ENCODE measurements around the gene GRID1. TPM values are rescaled to one million over a fixed set of nuclear protein-coding genes. Genes with fewer than 3 reads are reported as not detected.

Gene GRID1
- total RNA-seq, 1 experiment from 2014 or later = not detected

- H3K36me3 Mint-ChIP-seq (ENCODE audit: insufficient read depth, unreplicated experiment) = no peaks in the 10 kb centered on the region
- no peaks in the 10 kb centered on the region for H3K4me1 Mint-ChIP-seq (ENCODE audit: low read depth, unreplicated experiment)
- no peak overlapping the region for H3K27ac Mint-ChIP-seq (ENCODE audit: unreplicated experiment)
- CTCF ChIA-PET = no interaction called here
- no TSS peak for BruUV-seq (replicated peaks)
- intact Hi-C loops (cut with micrococcal nuclease; ENCODE audit: unreplicated experiment) = no loop called here
- H3K9me3 Mint-ChIP-seq (ENCODE audit: low read depth, unreplicated experiment) = no peaks in the 10 kb centered on the region
- no peak for DNase-seq
- no peak overlapping the region for H3K4me3 Mint-ChIP-seq (ENCODE audit: low read depth, unreplicated experiment)
- TF ChIP-seq CTCF (IDR thresholded peaks at IDR 0.05; ENCODE audit: unreplicated experiment) = no peak
- peaks cover 31% of the 10 kb centered on the region for H3K27me3 Mint-ChIP-seq (ENCODE audit: unreplicated experiment)
Measured at GRCh38 chr10:86091216-86091615, 275.4 kb downstream of the GRID1 start.

- Mint-ChIP-seq H3K4me1 (ENCODE audit: low read depth, unreplicated experiment) (no peaks in the 10 kb centered on the region), H3K4me3 (ENCODE audit: low read depth, unreplicated experiment) (no peak overlapping the region), H3K36me3 (ENCODE audit: insufficient read depth, unreplicated experiment) (no peaks in the 10 kb centered on the region), H3K27ac (ENCODE audit: unreplicated experiment) (no peak overlapping the region), H3K27me3 (ENCODE audit: unreplicated experiment) (peaks cover 35% of the 10 kb centered on the region), H3K9me3 (ENCODE audit: low read depth, unreplicated experiment) (no peaks in the 10 kb centered on the region)
- no TSS peak for BruUV-seq (replicated peaks)
- no peak for TF ChIP-seq CTCF (IDR thresholded peaks at IDR 0.05; ENCODE audit: unreplicated experiment)
- DNase-seq = no peak
- intact Hi-C loops (cut with micrococcal nuclease; ENCODE audit: unreplicated experiment) = no loop called here
- CTCF ChIA-PET = no interaction called here
Measured at GRCh38 chr10:86090807-86091206, 275.8 kb downstream of the GRID1 start.

- H3K4me1 Mint-ChIP-seq (ENCODE audit: low read depth, unreplicated experiment) = no peaks in the 10 kb centered on the region
- CTCF ChIA-PET = interaction anchor here (0.7 kb wide), 1 partner anchor 63 kb away, joined by 4 read pairs; no protein-coding TSS in a partner anchor
- no peak overlapping the region for H3K4me3 Mint-ChIP-seq (ENCODE audit: low read depth, unreplicated experiment)
- no TSS peak for BruUV-seq (replicated peaks)
- H3K27ac Mint-ChIP-seq (ENCODE audit: unreplicated experiment) = no peak overlapping the region
- H3K36me3 Mint-ChIP-seq (ENCODE audit: insufficient read depth, unreplicated experiment) = no peaks in the 10 kb centered on the region
- peaks cover 66% of the 10 kb centered on the region for H3K27me3 Mint-ChIP-seq (ENCODE audit: unreplicated experiment)
- intact Hi-C loops (cut with micrococcal nuclease; ENCODE audit: unreplicated experiment) = no loop called here
- DNase-seq = no peak
- H3K9me3 Mint-ChIP-seq (ENCODE audit: low read depth, unreplicated experiment) = no peaks in the 10 kb centered on the region
- TF ChIP-seq CTCF (IDR thresholded peaks at IDR 0.05; ENCODE audit: unreplicated experiment) = no peak
Measured at GRCh38 chr10:86087716-86088115, 278.9 kb downstream of the GRID1 start.

GRCh38 chr10:86086418-86086817, 280.2 kb downstream of the GRID1 start:
- TF ChIP-seq CTCF (IDR thresholded peaks at IDR 0.05; ENCODE audit: unreplicated experiment) = no peak
- no peaks in the 10 kb centered on the region for H3K36me3 Mint-ChIP-seq (ENCODE audit: insufficient read depth, unreplicated experiment)
- intact Hi-C loops (cut with micrococcal nuclease; ENCODE audit: unreplicated experiment) = no loop called here
- no peaks in the 10 kb centered on the region for H3K4me1 Mint-ChIP-seq (ENCODE audit: low read depth, unreplicated experiment)
- BruUV-seq (replicated peaks) = no TSS peak
- CTCF ChIA-PET = no interaction called here
- H3K9me3 Mint-ChIP-seq (ENCODE audit: low read depth, unreplicated experiment) = no peaks in the 10 kb centered on the region
- peaks cover 79% of the 10 kb centered on the region for H3K27me3 Mint-ChIP-seq (ENCODE audit: unreplicated experiment)
- no peak overlapping the region for H3K4me3 Mint-ChIP-seq (ENCODE audit: low read depth, unreplicated experiment)
- DNase-seq = no peak
- no peak overlapping the region for H3K27ac Mint-ChIP-seq (ENCODE audit: unreplicated experiment)
